Right lobe of liver (tissue), 6 donors: Measurements from ENCODE around the gene NOL4L. TPM values are rescaled to one million over a fixed set of nuclear protein-coding genes. Genes with fewer than 3 reads are reported as not detected.

Experiments
- ATAC-seq, 4 donors: fragments of 200-7000 bp; cut with Tn5 transposase; one replicate each; pipeline ENCODE4 v1.9.1; 2020; ENCODE audit warnings: mild to moderate bottlenecking in 4 of 4, moderate library complexity in 4 of 4
- DNase-seq, 3 donors: peaks; one replicate each; pipeline ENCODE4 v3.0.0-alpha.2; 2020
- H3K27ac ChIP-seq, 3 donors: fragments of 200-600 bp; one replicate each; pipeline ENCODE4 v1.8.0; 2022
- H3K27me3 ChIP-seq, 2 donors: fragments of 200-600 bp; one replicate each; pipeline ENCODE4 v1.8.0; 2022
- H3K36me3 ChIP-seq, 4 donors: fragments of 200-600 bp; sonication (generic) in 1 of 4; one replicate each; pipeline versions ENCODE4 v1.5.1 to v1.8.0; 2017 to 2022; ENCODE audit warnings: control low read depth in 1 of 4
- H3K4me1 ChIP-seq, 4 donors: fragments of 200-600 bp; sonication (generic) in 1 of 4; one replicate each; pipeline versions ENCODE4 v1.5.1 to v1.8.0; 2017 to 2022; ENCODE audit warnings: control low read depth in 1 of 4
- H3K4me3 ChIP-seq, 3 donors: fragments of 200-600 bp; one replicate each; pipeline ENCODE4 v1.8.0; 2022
- H3K9me3 ChIP-seq, 4 donors: fragments of 200-600 bp; sonication (generic) in 1 of 4; one replicate each; pipeline versions ENCODE4 v1.5.1 to v1.8.0; 2017 to 2022; ENCODE audit warnings: control low read depth in 1 of 4
- POLR2A ChIP-seq: fragments of 450-650 bp; IDR thresholded peaks from one replicate; pipeline ENCODE4 v1.6.1; 2017; ENCODE audit warnings: antibody characterized with exemption, mild to moderate bottlenecking
- WGBS: methylation state at CpG from one replicate; pipeline ENCODE4 v1.1.6; 2018; ENCODE audit warnings: low coverage, low lambda C conversion rate; ENCODE audit not compliant: insufficient coverage; ENCODE audit errors: missing lambda C conversion rate; 5-methylcytosine and 5-hydroxymethylcytosine counted together
- intact Hi-C, 2 donors: fragments of 100-400 bp; cut with DNase I; formaldehyde crosslinking; loops; one replicate each; pipeline versions ENCODE4 v1.11.2 to v1.14.1; 2022
- total RNA-seq, 6 experiments: library from RNA; depleted of rRNA in 2 of 6; stranded (reverse); fragments of >200 nt in 2 of 6; fragmentation: NEBNext Ultra II Directional in 3 of 6; extraction: Animal tissue kit (Norgen Biotek cat#: 25700) in 3 of 6; gene quantifications; one replicate each; pipeline versions ENCODE4 v1.1.0 to v1.2.4, GENCODE V29; 2016 to 2023
- TF ChIP-seq, protein P1 (sequence below), 4 donors: fragments of 200-600 bp in 3 of 4; fragments of 450-650 bp in 1 of 4; IDR thresholded peaks; one replicate each; pipeline versions ENCODE4 v1.5.1 to v1.8.0; 2016 to 2022; ENCODE audit warnings: antibody characterized with exemption in 4 of 4, mild to moderate bottlenecking in 2 of 4
- donor health status: DM: no; HTN: yes; CAD: no.
- donor health status: DM: no; HTN: no; CAD: no.
- donor health status: DM: no; HTN: no; CAD: no.
- donor health status: DM: no; HTN: yes; CAD: no.
- donor health status: DM: no; HTN: yes; CAD: no.

NOL4L gene
- total RNA-seq, 6 experiments from 2014 or later = 4.3 to 6.5 (median 5.7) TPM

DNA sequence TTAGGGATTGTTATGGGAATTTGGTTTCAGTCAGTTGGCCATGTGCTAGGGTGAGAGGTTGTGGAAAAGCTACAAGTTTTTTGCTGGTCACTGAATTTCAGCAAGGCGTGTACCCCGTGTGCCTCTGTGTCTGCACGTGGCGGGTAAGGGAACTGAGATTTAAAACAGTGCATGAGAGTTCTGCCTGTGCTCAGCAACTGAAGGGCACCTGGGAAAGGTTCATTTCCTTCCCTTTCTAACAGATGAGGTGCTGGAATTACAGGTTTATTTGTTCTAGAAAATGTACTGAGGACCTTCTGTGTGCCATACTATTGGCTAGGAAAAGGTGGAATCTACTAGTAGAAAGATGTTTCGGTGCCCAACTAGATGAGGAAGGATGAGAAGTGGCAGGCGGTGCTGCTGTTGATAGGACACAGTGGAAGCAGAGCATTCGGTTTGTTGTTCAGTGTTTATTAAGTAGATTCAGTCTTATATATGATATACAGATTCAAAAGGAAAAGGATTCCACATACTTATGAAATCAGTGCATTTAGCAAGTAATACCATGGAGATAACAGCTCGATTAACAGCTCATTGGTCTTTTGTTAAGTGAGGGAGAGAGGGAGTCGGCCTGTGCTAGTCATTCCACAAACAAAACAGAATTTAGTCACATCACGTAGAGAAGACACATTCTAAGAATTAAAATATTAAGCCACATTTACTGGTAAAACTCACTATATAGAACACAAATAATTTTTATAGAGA, 142.3 kb downstream of the NOL4L start:
- Histone ChIP-seq H3K4me3 (no peak overlapping the region), H3K9me3 (no peaks in the 10 kb centered on the region), H3K36me3 (peaks cover 0 to 11% (median 3%) of the 10 kb centered on the region in 4 donors), H3K27ac (no peak overlapping the region), H3K27me3 (no peaks in the 10 kb centered on the region), H3K4me1 (peaks cover 0 to 58% (median 14%) of the 10 kb centered on the region in 4 donors)
- TF ChIP-seq POLR2A = no peak
- TF ChIP-seq, protein P1, sequence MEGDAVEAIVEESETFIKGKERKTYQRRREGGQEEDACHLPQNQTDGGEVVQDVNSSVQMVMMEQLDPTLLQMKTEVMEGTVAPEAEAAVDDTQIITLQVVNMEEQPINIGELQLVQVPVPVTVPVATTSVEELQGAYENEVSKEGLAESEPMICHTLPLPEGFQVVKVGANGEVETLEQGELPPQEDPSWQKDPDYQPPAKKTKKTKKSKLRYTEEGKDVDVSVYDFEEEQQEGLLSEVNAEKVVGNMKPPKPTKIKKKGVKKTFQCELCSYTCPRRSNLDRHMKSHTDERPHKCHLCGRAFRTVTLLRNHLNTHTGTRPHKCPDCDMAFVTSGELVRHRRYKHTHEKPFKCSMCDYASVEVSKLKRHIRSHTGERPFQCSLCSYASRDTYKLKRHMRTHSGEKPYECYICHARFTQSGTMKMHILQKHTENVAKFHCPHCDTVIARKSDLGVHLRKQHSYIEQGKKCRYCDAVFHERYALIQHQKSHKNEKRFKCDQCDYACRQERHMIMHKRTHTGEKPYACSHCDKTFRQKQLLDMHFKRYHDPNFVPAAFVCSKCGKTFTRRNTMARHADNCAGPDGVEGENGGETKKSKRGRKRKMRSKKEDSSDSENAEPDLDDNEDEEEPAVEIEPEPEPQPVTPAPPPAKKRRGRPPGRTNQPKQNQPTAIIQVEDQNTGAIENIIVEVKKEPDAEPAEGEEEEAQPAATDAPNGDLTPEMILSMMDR (IDR thresholded peaks at IDR 0.05) = no peak
- intact Hi-C loops = no loop called here
- DNase-seq (no peak), ATAC-seq (no peak)
- 77% methylated on average over 10 of the region's 10 CpGs for whole genome bisulfite sequencing

DNA sequence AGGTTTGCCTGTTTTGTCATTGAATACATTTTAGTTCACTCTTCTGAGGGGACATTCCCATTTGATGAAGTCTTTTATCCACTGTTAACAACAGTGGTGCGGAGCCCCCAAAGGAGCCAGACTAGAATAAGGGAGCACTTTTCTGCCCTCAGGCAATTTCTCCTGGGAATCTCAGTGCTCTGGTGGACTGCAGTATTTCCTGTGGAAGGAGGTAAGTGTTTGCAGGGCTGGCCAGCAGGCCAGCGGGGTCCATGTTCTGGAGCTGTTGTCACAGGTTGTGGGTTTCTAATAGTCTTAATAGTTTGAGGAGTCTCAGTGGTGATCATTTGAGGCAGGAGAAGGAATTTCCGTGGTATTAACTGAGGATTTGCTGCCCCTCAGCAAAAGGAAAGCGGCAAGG, 143.5 kb downstream of the NOL4L start:
- DNase-seq (no peak), ATAC-seq (no peak)
- intact Hi-C loops = no loop called here
- no peaks in the 10 kb centered on the region for H3K9me3 ChIP-seq
- no peak overlapping the region for H3K4me3 ChIP-seq
- TF ChIP-seq POLR2A = no peak
- TF ChIP-seq, protein P1 (IDR thresholded peaks at IDR 0.05) = no peak
- no peak overlapping the region for H3K27ac ChIP-seq
- WGBS = 90% methylated on average over 4 of the region's 4 CpGs
- H3K27me3 ChIP-seq = no peaks in the 10 kb centered on the region
- H3K4me1 ChIP-seq = peaks cover 0 to 50% (median 20%) of the 10 kb centered on the region in 4 donors
- H3K36me3 ChIP-seq = peaks cover 0 to 10% (median 3%) of the 10 kb centered on the region in 4 donors

DNA sequence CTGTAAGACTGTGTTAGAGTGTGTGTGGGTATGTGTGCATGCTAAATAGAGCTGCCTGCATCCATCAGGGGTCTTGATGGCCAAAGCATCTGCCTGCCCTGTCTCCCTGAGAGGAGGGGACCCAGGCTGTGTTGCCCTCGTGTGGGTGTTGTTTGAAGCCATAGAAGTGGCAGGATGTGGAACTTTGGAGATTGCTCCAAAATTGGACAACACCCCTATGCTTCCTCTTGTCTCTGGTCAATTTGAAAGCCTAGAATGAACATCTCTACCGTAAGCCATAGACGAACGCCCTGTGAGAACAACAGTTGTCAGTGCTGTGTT, 144.4 kb downstream of the NOL4L start:
- no peaks in the 10 kb centered on the region for H3K27me3 ChIP-seq
- intact Hi-C loops = no loop called here
- no peaks in the 10 kb centered on the region for H3K9me3 ChIP-seq
- no peak overlapping the region for H3K4me3 ChIP-seq
- H3K27ac ChIP-seq = peak overlapping the region in 1 of 3 donors; percentile 59
- peaks cover 0 to 48% (median 20%) of the 10 kb centered on the region in 4 donors for H3K4me1 ChIP-seq
- H3K36me3 ChIP-seq = peaks cover 3 to 15% (median 5%) of the 10 kb centered on the region in 4 donors
- no peak for DNase-seq
- TF ChIP-seq, protein P1 (IDR thresholded peaks at IDR 0.05) = no peak
- WGBS = 73% methylated on average over 4 of the region's 4 CpGs
- ATAC-seq = no peak

DNA sequence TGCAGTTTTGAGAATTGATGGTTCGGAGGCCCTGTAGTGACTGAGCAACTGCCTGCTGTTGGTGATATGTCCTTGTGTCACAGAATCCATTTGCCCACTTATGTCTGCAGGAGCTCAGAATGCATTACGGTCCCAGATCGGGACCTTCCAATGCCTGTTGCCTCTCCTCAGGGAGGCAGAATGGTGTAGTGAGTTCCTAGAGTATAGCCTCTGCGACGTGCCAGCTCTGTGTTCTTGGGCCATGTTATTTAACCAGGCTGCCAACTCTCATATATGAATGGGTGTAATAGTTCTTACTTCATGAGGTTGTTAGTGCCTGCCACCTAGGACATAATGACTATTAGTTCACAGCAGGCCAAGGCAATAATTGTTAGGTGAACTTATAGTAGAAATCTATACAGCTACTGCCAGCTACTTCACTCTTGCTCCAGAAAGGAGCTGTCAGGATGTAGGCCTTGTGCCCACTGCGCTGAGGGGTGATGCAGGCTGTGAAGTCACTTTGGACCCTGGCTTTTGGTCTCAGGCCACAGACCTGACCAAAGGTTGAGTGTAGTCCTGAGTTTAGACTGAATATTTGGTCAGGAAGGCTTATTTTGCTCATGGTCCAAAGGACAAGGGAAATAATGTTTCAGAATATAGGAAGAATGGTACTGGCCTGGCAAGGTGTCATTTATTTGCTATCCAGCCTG, 144.9 kb downstream of the NOL4L start:
- Histone ChIP-seq H3K27me3 (no peaks in the 10 kb centered on the region), H3K9me3 (no peaks in the 10 kb centered on the region), H3K4me3 (no peak overlapping the region), H3K4me1 (peaks cover 0 to 44% (median 20%) of the 10 kb centered on the region in 4 donors), H3K36me3 (peaks cover 6 to 20% (median 11%) of the 10 kb centered on the region in 4 donors), H3K27ac (peak overlapping the region in 2 of 3 donors; percentile 7 to 59)
- intact Hi-C loops = no loop called here
- WGBS = 36% methylated on average over 5 of the region's 6 CpGs
- peak; percentile 80 to 88 (median 84) for ATAC-seq
- peak in 2 of 3 donors; percentile 82 to 86 for DNase-seq
- TF ChIP-seq POLR2A = no peak
- TF ChIP-seq, protein P1 (IDR thresholded peaks at IDR 0.05) = no peak
